ENCODE results near the gene DNAAF2. TPM values are rescaled to one million over a fixed set of nuclear protein-coding genes. Genes with fewer than 3 reads are reported as not detected.

DNAAF2 gene
- total and polyA plus RNA-seq, 2 experiments from 2014 or later = 17.6 to 19.8 TPM

DNA sequence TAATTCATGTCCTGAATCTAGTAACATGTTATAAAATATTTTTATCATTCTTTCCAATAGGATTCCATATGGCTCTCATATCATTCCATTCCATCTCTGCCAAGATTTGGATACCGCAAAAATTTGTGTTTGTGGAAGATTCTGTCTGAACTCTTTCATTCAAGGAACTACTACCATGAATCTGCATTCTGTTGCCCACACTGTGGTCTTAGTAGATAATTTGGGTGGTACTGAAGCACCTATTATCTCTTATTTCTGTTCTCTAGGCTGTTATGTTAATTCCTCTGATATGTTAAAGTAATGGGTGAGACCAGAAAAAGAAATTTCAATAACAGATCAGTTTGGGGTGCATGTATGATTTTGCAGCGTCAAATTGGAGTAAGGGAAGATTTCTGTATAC is 20.8 kb downstream of the DNAAF2 start:
- Histone ChIP-seq H3K36me3 (replicated peaks; ENCODE audit: insufficient read depth, low read depth) (no peaks in the 10 kb centered on the region), H3K4me3 (no peak overlapping the region), H3K79me2 (peaks cover 22% of the 10 kb centered on the region), H3K4me2 (no peak overlapping the region), H4K20me1 (ENCODE audit: insufficient read depth, poor library complexity, severe bottlenecking) (peaks cover 13% of the 10 kb centered on the region), H2AFZ (no peak overlapping the region), H3K27ac (no peak overlapping the region), H3K9me2 (replicated peaks; ENCODE audit: insufficient read depth) (no peaks in the 10 kb centered on the region), H3K27me3 (no peaks in the 10 kb centered on the region), H3K9me3 (ENCODE audit: low read depth) (no peaks in the 10 kb centered on the region), H3K4me1 (ENCODE audit: insufficient read depth) (no peaks in the 10 kb centered on the region)
- no peak for TF ChIP-seq EZH2 (IDR thresholded peaks at IDR 0.05; ENCODE audit: borderline replicate concordance)
- TF ChIP-seq, protein P1, sequence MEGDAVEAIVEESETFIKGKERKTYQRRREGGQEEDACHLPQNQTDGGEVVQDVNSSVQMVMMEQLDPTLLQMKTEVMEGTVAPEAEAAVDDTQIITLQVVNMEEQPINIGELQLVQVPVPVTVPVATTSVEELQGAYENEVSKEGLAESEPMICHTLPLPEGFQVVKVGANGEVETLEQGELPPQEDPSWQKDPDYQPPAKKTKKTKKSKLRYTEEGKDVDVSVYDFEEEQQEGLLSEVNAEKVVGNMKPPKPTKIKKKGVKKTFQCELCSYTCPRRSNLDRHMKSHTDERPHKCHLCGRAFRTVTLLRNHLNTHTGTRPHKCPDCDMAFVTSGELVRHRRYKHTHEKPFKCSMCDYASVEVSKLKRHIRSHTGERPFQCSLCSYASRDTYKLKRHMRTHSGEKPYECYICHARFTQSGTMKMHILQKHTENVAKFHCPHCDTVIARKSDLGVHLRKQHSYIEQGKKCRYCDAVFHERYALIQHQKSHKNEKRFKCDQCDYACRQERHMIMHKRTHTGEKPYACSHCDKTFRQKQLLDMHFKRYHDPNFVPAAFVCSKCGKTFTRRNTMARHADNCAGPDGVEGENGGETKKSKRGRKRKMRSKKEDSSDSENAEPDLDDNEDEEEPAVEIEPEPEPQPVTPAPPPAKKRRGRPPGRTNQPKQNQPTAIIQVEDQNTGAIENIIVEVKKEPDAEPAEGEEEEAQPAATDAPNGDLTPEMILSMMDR (IDR thresholded peaks at IDR 0.05; ENCODE audit: poor library complexity) = no peak
- no peak for TF ChIP-seq EZH2phosphoT487 (IDR thresholded peaks at IDR 0.05; ENCODE audit: low read depth, severe bottlenecking, unreplicated experiment)
- WGBS (ENCODE audit: low lambda C conversion rate, missing lambda C conversion rate) = 98% methylated on average over 2 of the region's 2 CpGs
- no peak for DNase-seq (ENCODE audit: low spot score)

DNA sequence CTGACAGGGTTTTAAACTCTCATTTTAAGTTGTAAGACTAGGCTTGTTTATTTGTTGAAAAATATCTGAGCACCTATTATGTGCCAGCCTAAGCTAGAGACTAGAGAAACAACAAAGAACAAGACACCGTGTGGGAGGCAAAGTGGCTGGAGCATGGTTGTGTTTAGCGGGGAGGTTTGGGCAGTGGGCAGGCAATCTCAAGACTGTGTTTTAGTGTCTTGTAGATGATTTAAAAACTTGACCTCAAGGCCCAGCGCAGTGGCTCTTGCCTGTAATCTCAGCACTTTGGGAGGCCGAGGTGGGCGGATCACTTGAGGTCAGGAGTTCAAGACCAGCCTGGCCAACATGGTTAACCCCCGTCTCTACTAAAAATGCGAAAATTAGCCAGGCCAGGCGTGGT is 22.4 kb downstream of the DNAAF2 start:
- peaks cover under 1% of the 10 kb centered on the region for H4K20me1 ChIP-seq (ENCODE audit: insufficient read depth, poor library complexity, severe bottlenecking)

DNA sequence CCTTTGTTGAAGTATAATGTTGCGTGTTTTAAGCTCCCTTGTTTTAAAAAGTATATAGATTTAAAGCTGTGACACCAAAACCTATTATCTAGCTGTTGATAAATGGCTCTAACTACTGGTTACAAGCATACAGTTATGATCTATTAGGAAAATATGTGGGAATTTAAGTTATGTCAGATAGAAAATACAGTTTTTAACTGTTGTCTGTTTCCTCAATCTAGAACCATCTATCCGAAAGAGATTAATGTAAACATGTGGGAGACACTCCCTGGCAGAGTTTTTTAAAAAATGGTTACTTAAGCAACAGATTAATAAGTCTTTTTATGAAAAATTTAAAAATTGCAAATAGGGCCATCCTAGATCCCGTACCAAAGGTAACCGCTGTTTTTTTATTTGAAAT is 22.8 kb downstream of the DNAAF2 start:
- Histone ChIP-seq H2AFZ (no peak overlapping the region), H3K9me3 (ENCODE audit: low read depth) (no peaks in the 10 kb centered on the region), H3K4me3 (no peak overlapping the region), H3K4me2 (no peak overlapping the region), H3K79me2 (peaks cover 2% of the 10 kb centered on the region), H3K9me2 (replicated peaks; ENCODE audit: insufficient read depth) (no peaks in the 10 kb centered on the region), H4K20me1 (ENCODE audit: insufficient read depth, poor library complexity, severe bottlenecking) (no peaks in the 10 kb centered on the region), H3K36me3 (replicated peaks; ENCODE audit: insufficient read depth, low read depth) (no peaks in the 10 kb centered on the region), H3K27me3 (no peaks in the 10 kb centered on the region), H3K4me1 (ENCODE audit: insufficient read depth) (no peaks in the 10 kb centered on the region), H3K27ac (no peak overlapping the region)
- WGBS (ENCODE audit: low lambda C conversion rate, missing lambda C conversion rate) = 87% methylated on average over 4 of the region's 4 CpGs
- TF ChIP-seq EZH2phosphoT487 (IDR thresholded peaks at IDR 0.05; ENCODE audit: low read depth, severe bottlenecking, unreplicated experiment) = no peak
- no peak for TF ChIP-seq EZH2 (IDR thresholded peaks at IDR 0.05; ENCODE audit: borderline replicate concordance)
- TF ChIP-seq, protein P1 (IDR thresholded peaks at IDR 0.05; ENCODE audit: poor library complexity) = no peak
- no peak for DNase-seq (ENCODE audit: low spot score)

More for the DNA sequence above, 22.4 kb downstream of the DNAAF2 start:
- no peak for TF ChIP-seq EZH2 (IDR thresholded peaks at IDR 0.05; ENCODE audit: borderline replicate concordance)
- TF ChIP-seq EZH2phosphoT487 (IDR thresholded peaks at IDR 0.05; ENCODE audit: low read depth, severe bottlenecking, unreplicated experiment) = no peak
- TF ChIP-seq, protein P1 (IDR thresholded peaks at IDR 0.05; ENCODE audit: poor library complexity) = no peak
- peaks cover 6% of the 10 kb centered on the region for H3K79me2 ChIP-seq
- no peak for DNase-seq (ENCODE audit: low spot score)
- no peak overlapping the region for H3K4me2 ChIP-seq
- no peak overlapping the region for H3K4me3 ChIP-seq
- WGBS (ENCODE audit: low lambda C conversion rate, missing lambda C conversion rate) = 94% methylated on average over 8 of the region's 8 CpGs
- H3K27ac ChIP-seq = no peak overlapping the region
- H2AFZ ChIP-seq = no peak overlapping the region
- H3K27me3 ChIP-seq = no peaks in the 10 kb centered on the region
- H3K9me3 ChIP-seq (ENCODE audit: low read depth) = no peaks in the 10 kb centered on the region
- H3K9me2 ChIP-seq (replicated peaks; ENCODE audit: insufficient read depth) = no peaks in the 10 kb centered on the region
- no peaks in the 10 kb centered on the region for H3K4me1 ChIP-seq (ENCODE audit: insufficient read depth)
- H3K36me3 ChIP-seq (replicated peaks; ENCODE audit: insufficient read depth, low read depth) = no peaks in the 10 kb centered on the region

DNA sequence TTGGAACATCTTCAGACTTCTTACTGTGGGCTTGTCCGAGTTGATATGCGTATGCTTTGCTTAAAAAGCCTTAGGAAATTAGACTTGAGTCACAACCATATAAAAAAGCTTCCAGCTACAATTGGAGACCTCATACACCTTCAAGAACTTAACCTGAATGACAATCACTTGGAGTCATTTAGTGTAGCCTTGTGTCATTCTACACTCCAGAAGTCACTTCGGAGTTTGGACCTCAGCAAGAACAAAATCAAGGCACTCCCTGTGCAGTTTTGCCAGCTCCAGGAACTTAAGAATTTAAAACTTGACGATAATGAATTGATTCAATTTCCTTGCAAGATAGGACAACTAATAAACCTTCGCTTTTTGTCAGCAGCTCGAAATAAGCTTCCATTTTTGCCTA is 27.5 kb downstream of the DNAAF2 start:
- Histone ChIP-seq H3K9me2 (replicated peaks; ENCODE audit: insufficient read depth) (no peaks in the 10 kb centered on the region), H3K4me3 (no peak overlapping the region), H3K27ac (peak overlapping the region; percentile 9), H3K9me3 (ENCODE audit: low read depth) (no peaks in the 10 kb centered on the region), H3K4me1 (ENCODE audit: insufficient read depth) (no peaks in the 10 kb centered on the region), H3K36me3 (replicated peaks; ENCODE audit: insufficient read depth, low read depth) (no peaks in the 10 kb centered on the region), H3K27me3 (no peaks in the 10 kb centered on the region), H2AFZ (no peak overlapping the region), H3K4me2 (no peak overlapping the region), H3K79me2 (peaks cover 2% of the 10 kb centered on the region), H4K20me1 (ENCODE audit: insufficient read depth, poor library complexity, severe bottlenecking) (no peaks in the 10 kb centered on the region)
- WGBS (ENCODE audit: low lambda C conversion rate, missing lambda C conversion rate) = 87% methylated on average over 6 of the region's 6 CpGs
- DNase-seq (ENCODE audit: low spot score) = no peak
- TF ChIP-seq EZH2 (IDR thresholded peaks at IDR 0.05; ENCODE audit: borderline replicate concordance) = no peak
- TF ChIP-seq, protein P1 (IDR thresholded peaks at IDR 0.05; ENCODE audit: poor library complexity) = no peak
- TF ChIP-seq EZH2phosphoT487 (IDR thresholded peaks at IDR 0.05; ENCODE audit: low read depth, severe bottlenecking, unreplicated experiment) = no peak

All from hepatocyte (in vitro differentiated cells).